Natural killer cell treated with Interleukin-12 subunit alpha and Interleukin-12 subunit beta and Interleukin-15 and Interleukin-18, amount 100 ng/mL, for 72 hours (primary cell): ENCODE results near the gene FBXL13. TPM values are rescaled to one million over a fixed set of nuclear protein-coding genes. Genes with fewer than 3 reads are reported as not detected.
A peak's percentile ranks its signal among the peaks of the same experiment; 100 is the strongest.
"Not testable (repeated sequence)": the region's sequence is repeated elsewhere in the genome, so short reads cannot be mapped to it uniquely, and the experiment has no call there.

Experiments used
- ATAC-seq, 2 donors: fragments of 150-1000 bp; cut with Tn5 transposase in 1 of 2; sonication (Bioruptor Pico), chemical (Tn5 transposase) in 1 of 2; 2 replicates each; pipeline ENCODE4 v1.10.0; 2021
- DNase-seq: peaks from one replicate; pipeline ENCODE4 v3.0.0; 2022; ENCODE audit warnings: low spot score
- H3K27ac Mint-ChIP-seq, 2 donors: 1 replicate in 1 of 2; 2 replicates in 1 of 2; pipeline ENCODE4 v1.8.0; 2022; ENCODE audit warnings: mixed read lengths in 2 of 2, mild to moderate bottlenecking in 1 of 2, moderate library complexity in 1 of 2
- H3K27me3 Mint-ChIP-seq, 2 donors: 1 replicate in 1 of 2; 2 replicates in 1 of 2; pipeline ENCODE4 v1.8.0; 2022; ENCODE audit warnings: mixed read lengths in 2 of 2
- H3K36me3 Mint-ChIP-seq: one replicate; pipeline ENCODE4 v1.8.0; 2022; ENCODE audit warnings: mixed read lengths
- H3K4me1 Mint-ChIP-seq, 2 donors: 1 replicate in 1 of 2; 2 replicates in 1 of 2; pipeline ENCODE4 v1.8.0; 2022; ENCODE audit warnings: low read depth in 2 of 2, mixed read lengths in 2 of 2, mild to moderate bottlenecking in 1 of 2
- H3K4me3 Mint-ChIP-seq: one replicate; pipeline ENCODE4 v1.8.0; 2022; ENCODE audit warnings: mixed read lengths
- H3K9me3 Mint-ChIP-seq: 2 replicates; pipeline ENCODE4 v1.8.0; 2022; ENCODE audit warnings: mixed read lengths
- total RNA-seq, 2 donors: library from RNA; stranded (reverse); gene quantifications; one replicate each; pipeline ENCODE4 v1.2.3, GENCODE V29; 2022

FBXL13 gene
- under 1 TPM; 0.43 to 0.86 TPM for total RNA-seq

DNA sequence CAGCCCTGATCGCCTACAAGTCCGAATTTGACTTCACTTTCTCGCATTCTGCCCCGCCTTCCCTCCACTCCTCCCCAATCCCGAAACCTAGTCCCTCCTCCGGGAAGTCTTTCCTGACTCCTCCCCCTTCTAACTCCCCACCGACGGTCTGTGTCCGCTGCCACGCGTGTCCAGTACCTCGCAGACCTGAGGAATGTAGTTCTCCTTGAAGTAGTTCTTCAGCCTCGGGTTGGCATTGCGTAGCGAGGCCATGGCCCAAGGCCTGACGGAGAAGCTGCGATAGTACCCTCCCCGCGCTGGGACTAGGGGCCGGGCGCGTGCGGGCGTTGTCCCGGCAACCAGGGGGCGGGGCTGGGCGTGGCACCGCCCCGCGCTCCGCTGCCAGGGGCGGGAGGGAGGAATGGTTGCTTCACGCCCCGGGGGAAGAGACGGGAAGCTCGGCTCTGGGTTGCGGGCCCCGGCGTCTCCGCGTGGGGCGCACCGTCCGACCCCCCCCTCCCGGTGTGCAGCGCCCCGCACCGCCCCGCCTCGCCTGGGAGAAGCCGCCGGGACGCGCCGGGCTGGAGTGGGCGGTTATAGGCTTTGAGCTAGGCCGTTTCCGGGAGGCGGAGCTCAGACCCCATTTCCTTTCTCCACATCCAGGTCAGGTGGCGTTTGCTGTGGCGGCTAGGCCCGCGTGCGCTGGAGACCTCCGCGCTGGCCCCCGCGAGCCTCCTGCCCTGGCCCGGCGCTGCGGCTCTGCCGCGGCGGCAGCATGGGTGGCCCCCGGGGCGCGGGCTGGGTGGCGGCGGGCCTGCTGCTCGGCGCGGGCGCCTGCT, at the start of gene FBXL13, which contains the start of gene ARMC10:
FBXL13 (minus strand) TSS at position 278 of the 818 bp plus-strand sequence.
ARMC10 (plus strand) TSS at position 622 of the 818 bp plus-strand sequence; CDS start at position 755, 133 bp downstream.
- no peaks in the 10 kb centered on the region for H3K9me3 Mint-ChIP-seq
- peaks cover 21 to 30% of the 10 kb centered on the region in 2 donors for H3K4me1 Mint-ChIP-seq
- no peaks in the 10 kb centered on the region for H3K27me3 Mint-ChIP-seq
- H3K27ac Mint-ChIP-seq, result peak within 1 kb of the TSS; percentile 89 to 93
- ATAC-seq (peak; percentile 93), DNase-seq (peak; percentile 93)
- peak within 1 kb of the TSS; percentile 97 for H3K4me3 Mint-ChIP-seq
- no peaks in the 10 kb centered on the region for H3K36me3 Mint-ChIP-seq

DNA sequence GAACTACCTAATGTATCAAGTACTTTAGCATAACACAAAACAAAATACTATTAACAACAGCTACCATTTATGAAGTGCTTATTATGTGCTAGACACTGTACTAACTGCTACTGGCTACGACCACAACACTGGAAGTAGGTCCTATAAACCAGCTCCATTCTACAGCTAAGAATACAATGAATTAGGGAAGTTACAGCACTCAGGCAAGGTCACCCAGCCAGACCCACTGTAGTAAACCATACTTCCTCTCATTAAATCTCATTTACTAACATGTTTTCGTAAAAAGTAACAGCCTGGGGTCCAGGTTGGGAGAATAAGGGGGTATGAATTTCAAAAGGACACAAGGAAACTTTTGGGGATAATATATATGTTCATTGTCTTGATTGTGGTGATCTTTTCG, 48.9 kb upstream of the FBXL13 start:
- no peak for ATAC-seq
- H3K27ac Mint-ChIP-seq, result no peak overlapping the region
- no peaks in the 10 kb centered on the region for H3K9me3 Mint-ChIP-seq
- no peak overlapping the region for H3K4me3 Mint-ChIP-seq
- DNase-seq, result no peak
- peaks cover 5% of the 10 kb centered on the region for H3K36me3 Mint-ChIP-seq
- H3K27me3 Mint-ChIP-seq, result no peaks in the 10 kb centered on the region
- no peaks in the 10 kb centered on the region for H3K4me1 Mint-ChIP-seq

DNA sequence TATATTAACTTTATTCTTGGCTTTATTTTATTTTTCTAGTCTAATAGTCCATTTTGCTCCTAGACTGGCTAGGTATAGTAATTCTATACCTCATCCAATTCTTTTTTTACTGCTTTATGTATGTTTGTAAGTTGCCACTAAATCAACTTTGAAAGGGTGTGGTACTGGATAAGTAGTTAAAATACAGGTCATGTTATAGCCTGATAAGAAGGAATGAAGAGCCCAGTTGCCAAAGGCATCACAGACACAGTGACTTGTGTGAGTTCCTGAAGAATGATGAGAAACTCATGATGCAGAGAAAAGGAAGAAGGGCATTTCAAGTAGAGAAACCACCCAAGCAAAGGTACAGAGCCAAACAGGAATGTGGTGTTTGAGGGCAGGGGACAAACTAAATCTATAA, 47.0 kb upstream of the FBXL13 start:
- H3K36me3 Mint-ChIP-seq, result no peaks in the 10 kb centered on the region

DNA sequence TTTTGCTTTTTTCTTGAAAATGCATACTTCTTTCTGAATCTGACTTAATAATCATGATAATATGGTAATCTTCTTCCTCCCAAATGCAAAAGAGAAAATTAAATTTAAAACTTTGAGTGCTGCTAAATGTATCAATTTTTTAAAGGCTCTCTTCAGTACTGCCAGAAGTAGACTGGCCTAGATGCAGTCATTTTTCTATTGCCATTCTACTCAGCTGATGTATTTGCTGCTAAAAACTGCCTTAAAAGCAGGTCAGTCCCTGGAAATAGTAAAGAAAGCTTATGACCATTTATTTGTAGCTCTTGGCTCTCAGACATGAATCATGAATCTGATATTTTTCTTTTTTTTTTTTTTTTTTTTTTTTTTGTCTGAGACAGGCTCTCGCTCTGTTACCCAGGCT, 45.8 kb upstream of the FBXL13 start:
- no peak overlapping the region for H3K4me3 Mint-ChIP-seq
- H3K9me3 Mint-ChIP-seq, result no peaks in the 10 kb centered on the region
- H3K27ac Mint-ChIP-seq, result no peak overlapping the region
- no peaks in the 10 kb centered on the region for H3K36me3 Mint-ChIP-seq
- no peaks in the 10 kb centered on the region for H3K27me3 Mint-ChIP-seq
- no peaks in the 10 kb centered on the region for H3K4me1 Mint-ChIP-seq
- DNase-seq (no peak), ATAC-seq (no peak)

More for the DNA sequence above, 47.0 kb upstream of the FBXL13 start:
- no peak for DNase-seq
- H3K27ac Mint-ChIP-seq, result no peak overlapping the region
- ATAC-seq, result no peak
- no peaks in the 10 kb centered on the region for H3K4me1 Mint-ChIP-seq
- no peaks in the 10 kb centered on the region for H3K9me3 Mint-ChIP-seq
- no peak overlapping the region for H3K4me3 Mint-ChIP-seq
- no peaks in the 10 kb centered on the region for H3K27me3 Mint-ChIP-seq

DNA sequence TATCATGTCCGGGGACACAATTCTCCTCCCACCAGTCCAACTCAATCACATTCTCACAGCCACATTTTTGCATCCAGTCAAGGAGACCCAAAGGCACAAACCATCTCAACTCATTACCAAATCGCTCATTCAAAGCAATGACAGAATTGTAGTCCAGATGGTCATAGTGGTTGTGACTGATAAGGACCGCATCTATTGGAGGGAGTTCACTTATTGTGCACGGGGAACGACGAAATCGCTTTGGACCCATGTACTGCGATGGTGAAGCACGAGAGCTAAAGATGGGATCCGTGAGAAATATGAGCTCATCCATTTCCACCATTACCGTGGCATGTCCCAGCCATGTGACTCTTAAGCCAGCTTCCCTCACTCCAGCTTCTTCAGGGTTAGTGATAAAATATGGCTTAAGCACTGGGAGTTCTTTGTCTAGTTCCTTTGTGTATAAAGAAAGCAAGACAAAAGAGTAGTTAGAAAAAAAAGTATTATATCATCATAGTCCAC, 45.2 kb upstream of the FBXL13 start:
- no peak overlapping the region for H3K4me3 Mint-ChIP-seq
- no peaks in the 10 kb centered on the region for H3K9me3 Mint-ChIP-seq
- H3K4me1 Mint-ChIP-seq, result no peaks in the 10 kb centered on the region
- no peak for DNase-seq
- no peaks in the 10 kb centered on the region for H3K36me3 Mint-ChIP-seq
- no peak for ATAC-seq
- H3K27ac Mint-ChIP-seq, result no peak overlapping the region
- no peaks in the 10 kb centered on the region for H3K27me3 Mint-ChIP-seq

DNA sequence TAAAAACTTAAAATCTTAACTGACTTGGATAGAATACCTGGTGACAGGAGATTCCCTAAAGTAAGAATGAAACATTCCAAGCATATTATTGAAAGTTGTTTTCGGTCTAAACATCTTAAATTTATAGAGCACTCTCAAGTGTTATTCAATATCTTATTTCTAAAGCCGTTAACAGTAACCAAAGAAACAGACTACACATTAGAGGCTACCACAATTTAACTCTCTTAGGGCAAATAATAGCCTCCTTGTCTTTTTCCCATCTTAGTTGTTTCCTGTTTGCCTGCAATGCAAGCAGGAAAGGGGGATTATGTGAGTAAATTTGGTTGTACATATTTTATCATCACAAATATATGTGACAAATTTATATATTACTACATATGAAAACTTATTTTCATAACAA, 42.9 kb upstream of the FBXL13 start:
- Mint-ChIP-seq H3K4me1 (peaks cover 7 to 11% of the 10 kb centered on the region in 2 donors), H3K27me3 (no peaks in the 10 kb centered on the region), H3K27ac (no peak overlapping the region), H3K36me3 (peaks cover 4% of the 10 kb centered on the region), H3K4me3 (no peak overlapping the region), H3K9me3 (no peaks in the 10 kb centered on the region)
- ATAC-seq, result no peak
- DNase-seq, result no peak

DNA sequence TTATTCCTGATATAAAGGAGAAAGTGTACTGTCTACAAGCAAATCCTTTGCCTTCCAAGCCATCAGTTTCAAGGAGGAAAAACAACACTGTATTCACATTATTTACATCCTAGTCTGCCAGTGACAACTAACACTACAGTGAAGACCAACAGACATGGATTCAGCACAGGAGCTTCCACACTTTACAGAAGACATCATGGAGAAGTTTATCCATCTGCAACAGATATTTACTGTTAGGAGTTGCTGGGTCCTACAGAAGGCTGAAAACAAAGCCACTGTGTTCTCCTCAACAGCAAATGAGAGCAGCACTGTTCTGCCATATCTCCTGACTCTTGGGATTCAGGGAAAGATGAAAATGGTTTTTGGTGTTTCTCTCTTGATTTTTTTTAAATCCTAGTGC, 42.4 kb upstream of the FBXL13 start:
- H3K9me3 Mint-ChIP-seq, result no peaks in the 10 kb centered on the region
- H3K4me3 Mint-ChIP-seq, result no peak overlapping the region
- H3K36me3 Mint-ChIP-seq, result peaks cover 4% of the 10 kb centered on the region
- ATAC-seq (no peak), DNase-seq (no peak)
- no peak overlapping the region for H3K27ac Mint-ChIP-seq
- no peaks in the 10 kb centered on the region for H3K27me3 Mint-ChIP-seq
- H3K4me1 Mint-ChIP-seq, result peaks cover 7 to 11% of the 10 kb centered on the region in 2 donors

DNA sequence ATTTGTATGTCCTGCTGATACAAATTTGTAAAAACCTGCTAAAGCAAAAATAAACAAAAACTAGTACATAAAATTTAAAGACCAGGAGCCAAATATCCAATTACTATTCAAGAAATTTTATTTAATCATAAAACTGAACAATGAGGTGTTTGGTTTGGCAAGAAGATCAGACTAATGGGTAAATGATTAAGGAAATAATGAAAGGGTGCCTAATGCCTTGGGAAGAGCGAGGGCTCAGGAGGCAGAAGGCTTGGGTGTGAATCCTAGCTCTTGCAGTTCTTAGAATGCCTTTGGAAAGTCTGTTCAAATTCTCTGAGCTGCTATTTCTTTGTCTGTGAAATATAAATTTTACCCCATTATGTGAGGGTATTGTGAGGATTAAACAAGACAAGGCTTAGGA, 41.9 kb upstream of the FBXL13 start:
- Mint-ChIP-seq H3K4me3 (no peak overlapping the region), H3K4me1 (peaks cover 7 to 11% of the 10 kb centered on the region in 2 donors), H3K27me3 (no peaks in the 10 kb centered on the region), H3K27ac (no peak overlapping the region), H3K36me3 (peaks cover 7% of the 10 kb centered on the region), H3K9me3 (no peaks in the 10 kb centered on the region)
- DNase-seq, result no peak
- ATAC-seq, result no peak

DNA sequence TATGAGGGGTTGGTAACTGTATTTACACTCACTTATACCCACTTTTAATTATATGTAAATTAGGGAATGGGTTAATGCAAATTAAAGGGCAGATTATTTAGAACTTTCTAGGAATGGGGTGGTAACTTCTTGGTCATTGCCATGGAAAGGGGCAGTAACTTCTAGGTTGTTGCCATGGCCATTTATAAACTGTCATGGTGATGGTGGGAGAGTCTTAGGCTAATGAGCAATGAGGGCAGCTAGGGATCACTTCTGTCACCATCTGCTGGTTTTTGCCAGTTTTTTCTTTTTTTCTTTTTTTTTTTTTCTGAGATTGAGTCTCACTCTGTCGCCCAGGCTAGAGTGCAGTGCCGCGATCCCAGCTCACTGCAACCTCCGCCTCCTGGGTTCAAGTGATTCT, 41.2 kb upstream of the FBXL13 start:
- Mint-ChIP-seq H3K9me3 (no peaks in the 10 kb centered on the region), H3K27ac (no peak overlapping the region), H3K36me3 (peaks cover 15% of the 10 kb centered on the region), H3K27me3 (no peaks in the 10 kb centered on the region), H3K4me1 (peaks cover 9 to 11% of the 10 kb centered on the region in 2 donors), H3K4me3 (no peak overlapping the region)
- DNase-seq (no peak), ATAC-seq (no peak)

DNA sequence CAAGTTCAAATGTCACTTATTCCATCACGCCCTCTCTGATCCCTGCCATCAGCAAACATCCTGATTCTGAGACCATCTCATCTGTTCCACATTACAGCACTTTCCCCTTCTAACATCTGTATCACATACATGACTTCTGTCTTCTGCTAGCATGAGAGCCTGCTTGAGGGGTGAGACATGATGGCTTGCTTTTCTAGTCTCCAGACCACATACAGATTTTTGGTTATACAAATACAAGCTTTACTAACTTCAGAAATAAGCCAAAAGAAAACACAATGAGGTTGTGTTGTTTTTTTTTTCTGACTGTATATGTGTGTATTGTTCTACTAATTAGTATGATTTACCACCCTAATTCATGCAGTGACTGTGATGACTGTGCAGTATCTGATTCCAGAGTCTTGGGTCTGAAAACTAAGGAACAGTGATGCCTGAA, 40.0 kb upstream of the FBXL13 start:
- no peak overlapping the region for H3K4me3 Mint-ChIP-seq
- ATAC-seq (no peak), DNase-seq (no peak)
- no peaks in the 10 kb centered on the region for H3K27me3 Mint-ChIP-seq
- H3K36me3 Mint-ChIP-seq, result peaks cover 26% of the 10 kb centered on the region
- H3K9me3 Mint-ChIP-seq, result no peaks in the 10 kb centered on the region
- peaks cover 11 to 12% of the 10 kb centered on the region in 2 donors for H3K4me1 Mint-ChIP-seq
- peak overlapping the region in 1 of 2 donors; percentile 12 for H3K27ac Mint-ChIP-seq

DNA sequence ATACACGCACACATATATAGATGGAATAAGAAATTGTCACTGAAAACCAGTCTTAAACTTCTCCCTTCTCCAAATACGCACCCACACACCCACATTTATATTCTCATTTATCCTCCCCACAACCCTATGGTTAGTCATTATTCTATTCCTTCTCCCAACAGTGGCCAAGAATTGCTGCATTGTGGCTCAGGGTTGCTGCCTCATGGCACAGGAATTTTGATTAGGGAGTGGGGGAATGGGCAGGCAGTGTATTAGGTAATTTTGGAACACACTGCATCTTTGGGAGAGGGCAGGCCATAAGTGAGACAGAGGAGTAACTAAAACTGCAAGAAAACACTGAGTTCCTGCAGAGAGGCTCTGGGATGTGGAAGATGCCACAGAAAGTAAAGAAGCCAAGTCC, 38.6 kb upstream of the FBXL13 start:
- H3K36me3 Mint-ChIP-seq, result peaks cover 37% of the 10 kb centered on the region
- no peaks in the 10 kb centered on the region for H3K27me3 Mint-ChIP-seq
- DNase-seq (no peak), ATAC-seq (peak in 1 of 2 donors; percentile 24)
- no peak overlapping the region for H3K27ac Mint-ChIP-seq
- peaks cover 3% of the 10 kb centered on the region for H3K9me3 Mint-ChIP-seq
- H3K4me3 Mint-ChIP-seq, result no peak overlapping the region
- peaks cover 21 to 23% of the 10 kb centered on the region in 2 donors for H3K4me1 Mint-ChIP-seq

DNA sequence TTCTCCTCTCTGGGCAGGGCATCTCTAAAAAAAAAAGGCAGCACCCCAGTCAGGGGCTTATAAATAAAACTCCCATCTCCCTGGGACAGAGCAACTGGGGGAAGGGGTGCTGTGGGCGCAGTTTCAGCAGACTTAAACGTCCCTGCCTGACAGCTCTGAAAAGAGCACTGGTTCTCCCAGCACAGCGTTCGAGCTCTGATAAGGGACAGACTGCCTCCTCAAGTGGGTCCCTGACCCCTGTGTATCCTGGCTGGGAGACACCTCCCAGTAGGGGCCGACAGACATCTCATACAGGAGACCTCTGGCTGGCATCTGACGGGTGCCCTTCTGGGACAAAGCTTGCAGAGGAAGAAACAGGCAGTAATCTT, 32.1 kb upstream of the FBXL13 start:
- not testable (repeated sequence) for ATAC-seq, H3K27ac Mint-ChIP-seq, DNase-seq, H3K27me3 Mint-ChIP-seq, H3K9me3 Mint-ChIP-seq, H3K4me3 Mint-ChIP-seq
- Mint-ChIP-seq H3K36me3 (peaks cover 39% of the 10 kb centered on the region), H3K4me1 (peaks cover 13 to 22% of the 10 kb centered on the region in 2 donors)

DNA sequence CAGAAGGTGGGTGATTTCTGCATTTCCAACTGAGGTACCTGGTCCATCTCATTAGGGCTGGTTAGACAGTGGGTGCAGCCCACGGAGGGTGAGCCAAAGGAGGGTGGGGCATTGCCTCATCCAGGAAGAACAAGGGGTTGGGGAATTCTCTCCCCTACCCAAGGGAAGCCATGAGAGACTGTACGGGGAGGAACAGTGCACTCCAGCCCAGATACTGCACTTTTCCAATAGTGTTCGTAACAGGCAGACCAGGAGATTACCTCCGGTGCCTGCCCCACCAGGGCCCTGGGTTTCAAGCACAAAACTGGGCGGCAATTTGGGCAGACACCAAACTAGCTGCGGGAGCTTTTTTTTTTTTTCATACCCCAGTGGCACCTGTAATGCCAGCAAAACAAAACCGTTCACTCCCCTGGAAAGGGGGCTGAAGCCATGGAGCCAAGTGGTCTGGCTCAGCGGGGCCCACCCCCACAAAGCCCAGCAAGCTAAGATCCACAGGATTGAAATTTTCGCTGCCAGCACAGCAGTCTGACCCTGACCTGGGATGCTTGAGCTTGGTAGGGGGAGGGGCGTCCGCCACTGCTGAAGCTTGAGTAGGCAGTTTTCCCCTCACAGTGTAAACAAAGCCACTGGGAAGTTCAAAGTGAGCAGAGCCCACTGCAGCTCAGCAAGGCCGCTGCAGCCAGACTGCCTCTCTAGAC, 31.6 kb upstream of the FBXL13 start:
- Mint-ChIP-seq H3K27me3 (no peaks in the 10 kb centered on the region), H3K9me3 (peaks cover 3% of the 10 kb centered on the region), H3K36me3 (peaks cover 34% of the 10 kb centered on the region), H3K27ac (no peak overlapping the region), H3K4me3 (no peak overlapping the region), H3K4me1 (peaks cover 13 to 22% of the 10 kb centered on the region in 2 donors)
- ATAC-seq (no peak), DNase-seq (no peak)

DNA sequence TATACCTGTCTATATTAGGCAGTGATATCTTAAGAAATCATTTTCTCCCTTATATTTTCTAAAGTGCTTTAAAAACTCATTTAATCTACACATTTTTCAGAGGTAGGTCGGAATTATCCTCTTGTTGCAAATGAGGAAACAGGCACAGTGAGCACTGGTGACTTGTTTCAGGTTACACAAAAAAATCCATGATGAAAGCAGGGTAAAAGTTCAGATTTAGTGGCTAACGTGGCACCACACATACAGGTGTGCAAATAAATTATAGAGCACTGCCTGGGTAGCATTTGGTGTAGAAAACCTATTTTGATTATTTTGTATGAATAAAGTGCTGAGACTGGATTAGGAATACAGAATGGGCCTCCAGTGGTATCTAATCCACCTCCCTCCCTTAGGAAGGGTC, 26.9 kb upstream of the FBXL13 start:
- DNase-seq, result no peak
- Mint-ChIP-seq H3K9me3 (no peaks in the 10 kb centered on the region), H3K4me3 (no peak overlapping the region), H3K27ac (no peak overlapping the region), H3K4me1 (no peaks in the 10 kb centered on the region), H3K27me3 (no peaks in the 10 kb centered on the region), H3K36me3 (no peaks in the 10 kb centered on the region)
- ATAC-seq, result no peak
